Hepatocyte (in vitro differentiated cells): ENCODE data around the gene PPP3CA. TPM values are rescaled to one million over a fixed set of nuclear protein-coding genes. Genes with fewer than 3 reads are reported as not detected.

ENCODE experiments used
- DNase-seq: peaks from one replicate; pipeline ENCODE4 v3.0.0-alpha.2; 2016; ENCODE audit warnings: low spot score
- H2AFZ ChIP-seq: fragments of 200-600 bp; sonication (generic); 2 replicates; pipeline ENCODE4 v1.6.0; 2016; ENCODE audit warnings: antibody characterized with exemption, mild to moderate bottlenecking
- H3K27ac ChIP-seq: fragments of 200-600 bp; sonication (generic); 2 replicates; pipeline ENCODE4 v1.5.1; 2016; ENCODE audit warnings: mild to moderate bottlenecking
- H3K27me3 ChIP-seq: fragments of 200-600 bp; sonication (generic); 2 replicates; pipeline ENCODE4 v1.6.1; 2016
- H3K36me3 ChIP-seq: fragments of 200-600 bp; sonication (generic); replicated peaks from 2 replicates; pipeline ENCODE4 v1.5.1; 2016; ENCODE audit warnings: low read depth; ENCODE audit not compliant: insufficient read depth
- H3K4me1 ChIP-seq: fragments of 200-600 bp; sonication (generic); 2 replicates; pipeline ENCODE4 v1.5.1; 2016; ENCODE audit warnings: mild to moderate bottlenecking, moderate library complexity; ENCODE audit not compliant: insufficient read depth
- H3K4me2 ChIP-seq: fragments of 200-600 bp; sonication (generic); 2 replicates; pipeline ENCODE4 v1.6.0; 2016
- H3K4me3 ChIP-seq: fragments of 200-600 bp; sonication (generic); 2 replicates; pipeline ENCODE4 v1.5.1; 2016; ENCODE audit warnings: mild to moderate bottlenecking
- H3K79me2 ChIP-seq: fragments of 200-600 bp; sonication (generic); 2 replicates; pipeline ENCODE4 v1.6.0; 2017; ENCODE audit warnings: mild to moderate bottlenecking
- H3K9me2 ChIP-seq: fragments of 200-600 bp; sonication (generic); replicated peaks from 2 replicates; pipeline ENCODE4 v1.6.0; 2017; ENCODE audit warnings: mild to moderate bottlenecking; ENCODE audit not compliant: insufficient read depth
- H3K9me3 ChIP-seq: fragments of 200-600 bp; sonication (generic); 2 replicates; pipeline ENCODE4 v1.5.1; 2016; ENCODE audit warnings: low read depth, mild to moderate bottlenecking
- H4K20me1 ChIP-seq: fragments of 200-600 bp; sonication (generic); 2 replicates; pipeline ENCODE4 v1.6.0; 2016; ENCODE audit warnings: mild to moderate bottlenecking; ENCODE audit not compliant: insufficient read depth, poor library complexity, severe bottlenecking
- EZH2 ChIP-seq: fragments of 200-600 bp; sonication (generic); IDR thresholded peaks from 2 replicates; pipeline ENCODE4 v1.6.1; 2016; ENCODE audit warnings: antibody characterized with exemption, mild to moderate bottlenecking, borderline replicate concordance
- EZH2phosphoT487 ChIP-seq: fragments of 200-600 bp; sonication (generic); IDR thresholded peaks from one replicate; pipeline ENCODE4 v1.6.1; 2018; ENCODE audit warnings: antibody characterized with exemption, mild to moderate bottlenecking, low read depth, moderate library complexity; ENCODE audit not compliant: unreplicated experiment, severe bottlenecking
- WGBS: methylation state at CpG from one replicate; pipeline ENCODE4 v1.1.6; 2016; ENCODE audit warnings: low lambda C conversion rate; ENCODE audit errors: missing lambda C conversion rate; 5-methylcytosine and 5-hydroxymethylcytosine counted together
- polyA plus RNA-seq: library from polyadenylated mRNA; unstranded; fragments of >200 nt; fragmentation: Nextera tagmentation; extraction: Ambion mirVana; gene quantifications from 2 replicates; pipeline ENCODE4 v1.2.1, GENCODE V29; 2016
- total RNA-seq: library from RNA; depleted of rRNA; stranded (reverse); fragments of >200 nt; gene quantifications from 2 replicates; pipeline ENCODE4 v1.2.3, GENCODE V29; 2014
- TF ChIP-seq, protein P1 (sequence below): fragments of 200-600 bp; sonication (generic); IDR thresholded peaks from 2 replicates; pipeline ENCODE4 v1.5.1; 2016; ENCODE audit warnings: antibody characterized with exemption, mild to moderate bottlenecking; ENCODE audit not compliant: poor library complexity

PPP3CA gene
- total and polyA plus RNA-seq, 2 experiments from 2014 or later = 12.9 to 49.5 TPM

DNA sequence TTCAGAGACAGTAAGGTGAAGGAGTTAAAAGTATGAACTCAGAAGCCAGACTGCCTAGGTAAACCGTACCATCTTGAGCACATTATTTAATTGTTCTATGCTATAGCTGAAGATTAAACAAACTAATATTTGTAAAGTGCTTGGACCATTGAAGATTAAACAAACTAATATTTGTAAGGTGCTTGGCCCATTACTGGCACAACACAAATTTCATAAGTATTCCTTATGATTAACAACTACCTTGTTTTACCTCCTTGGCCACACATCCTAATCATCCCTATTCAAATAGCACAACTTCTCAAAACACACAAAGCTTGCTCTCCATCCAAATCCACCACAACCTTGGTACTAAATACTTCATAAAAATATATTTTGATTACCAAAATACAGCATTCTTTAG is 137.0 kb downstream of the PPP3CA start:
- Histone ChIP-seq H3K9me3 (no peaks in the 10 kb centered on the region), H3K4me1 (peaks cover 11% of the 10 kb centered on the region), H3K27me3 (no peaks in the 10 kb centered on the region), H3K36me3 (no peaks in the 10 kb centered on the region), H3K4me2 (no peak overlapping the region), H3K9me2 (no peaks in the 10 kb centered on the region), H3K79me2 (peaks cover 92% of the 10 kb centered on the region), H2AFZ (no peak overlapping the region), H4K20me1 (peaks cover 22% of the 10 kb centered on the region), H3K27ac (no peak overlapping the region), H3K4me3 (no peak overlapping the region)
- DNase-seq = no peak
- 78% methylated on average over 1 of the region's 1 CpG for WGBS
- TF ChIP-seq, protein P1, sequence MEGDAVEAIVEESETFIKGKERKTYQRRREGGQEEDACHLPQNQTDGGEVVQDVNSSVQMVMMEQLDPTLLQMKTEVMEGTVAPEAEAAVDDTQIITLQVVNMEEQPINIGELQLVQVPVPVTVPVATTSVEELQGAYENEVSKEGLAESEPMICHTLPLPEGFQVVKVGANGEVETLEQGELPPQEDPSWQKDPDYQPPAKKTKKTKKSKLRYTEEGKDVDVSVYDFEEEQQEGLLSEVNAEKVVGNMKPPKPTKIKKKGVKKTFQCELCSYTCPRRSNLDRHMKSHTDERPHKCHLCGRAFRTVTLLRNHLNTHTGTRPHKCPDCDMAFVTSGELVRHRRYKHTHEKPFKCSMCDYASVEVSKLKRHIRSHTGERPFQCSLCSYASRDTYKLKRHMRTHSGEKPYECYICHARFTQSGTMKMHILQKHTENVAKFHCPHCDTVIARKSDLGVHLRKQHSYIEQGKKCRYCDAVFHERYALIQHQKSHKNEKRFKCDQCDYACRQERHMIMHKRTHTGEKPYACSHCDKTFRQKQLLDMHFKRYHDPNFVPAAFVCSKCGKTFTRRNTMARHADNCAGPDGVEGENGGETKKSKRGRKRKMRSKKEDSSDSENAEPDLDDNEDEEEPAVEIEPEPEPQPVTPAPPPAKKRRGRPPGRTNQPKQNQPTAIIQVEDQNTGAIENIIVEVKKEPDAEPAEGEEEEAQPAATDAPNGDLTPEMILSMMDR = no peak
- no peak for TF ChIP-seq EZH2phosphoT487
- no peak for TF ChIP-seq EZH2

DNA sequence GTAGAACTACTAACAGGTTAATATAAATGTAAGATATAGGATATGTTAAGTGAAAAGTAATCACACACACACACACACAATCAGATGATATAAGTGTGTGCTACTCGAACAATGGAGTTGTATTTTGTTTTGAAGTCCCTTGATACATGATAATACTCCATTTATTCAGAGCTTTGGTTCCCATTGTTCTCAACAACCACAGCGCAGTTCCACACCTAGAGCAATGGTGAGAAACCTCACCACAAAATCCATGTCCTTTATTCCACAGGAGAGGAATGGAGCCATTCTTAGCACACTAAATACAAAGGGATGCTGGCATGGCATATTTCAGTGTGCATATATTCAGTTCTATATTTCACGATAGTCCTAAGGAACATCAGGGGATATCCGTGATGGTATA is 139.2 kb downstream of the PPP3CA start:
- Histone ChIP-seq H3K27me3 (no peaks in the 10 kb centered on the region), H3K4me3 (no peak overlapping the region), H2AFZ (no peak overlapping the region), H3K9me3 (no peaks in the 10 kb centered on the region), H3K4me1 (peaks cover 11% of the 10 kb centered on the region), H3K4me2 (no peak overlapping the region), H4K20me1 (peaks cover 27% of the 10 kb centered on the region), H3K36me3 (no peaks in the 10 kb centered on the region), H3K9me2 (no peaks in the 10 kb centered on the region), H3K27ac (no peak overlapping the region), H3K79me2 (peaks cover 92% of the 10 kb centered on the region)
- WGBS = 98% methylated on average over 4 of the region's 4 CpGs
- DNase-seq = no peak
- no peak for TF ChIP-seq EZH2phosphoT487
- TF ChIP-seq, protein P1 = no peak
- TF ChIP-seq EZH2 = no peak

DNA sequence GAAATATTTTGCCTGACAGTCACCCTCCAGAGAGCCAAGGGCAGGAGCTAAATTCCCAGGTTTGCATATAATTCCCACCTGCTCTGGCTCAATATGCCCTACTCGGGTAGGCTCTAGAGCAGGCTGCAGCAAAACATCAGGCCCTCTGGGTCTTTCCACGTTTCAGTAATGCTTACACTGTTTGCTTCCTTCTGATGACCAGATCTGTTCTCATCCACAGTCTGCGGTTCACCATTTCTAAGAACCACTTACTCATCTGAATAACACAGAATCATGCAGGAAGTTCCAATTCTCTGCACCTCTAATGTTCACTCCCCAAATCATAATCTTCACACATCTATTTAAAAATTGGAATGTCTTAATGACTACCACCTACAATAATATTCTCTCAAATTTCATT is 141.4 kb downstream of the PPP3CA start:
- Histone ChIP-seq H3K4me3 (no peak overlapping the region), H3K36me3 (no peaks in the 10 kb centered on the region), H3K4me2 (no peak overlapping the region), H3K4me1 (peaks cover 1% of the 10 kb centered on the region), H3K9me2 (no peaks in the 10 kb centered on the region), H3K9me3 (no peaks in the 10 kb centered on the region), H4K20me1 (peaks cover 35% of the 10 kb centered on the region), H3K27ac (no peak overlapping the region), H3K27me3 (no peaks in the 10 kb centered on the region), H3K79me2 (peaks cover 97% of the 10 kb centered on the region), H2AFZ (no peak overlapping the region)
- WGBS = 72% methylated on average over 3 of the region's 3 CpGs
- TF ChIP-seq EZH2 = no peak
- TF ChIP-seq, protein P1 = no peak
- no peak for TF ChIP-seq EZH2phosphoT487
- no peak for DNase-seq

DNA sequence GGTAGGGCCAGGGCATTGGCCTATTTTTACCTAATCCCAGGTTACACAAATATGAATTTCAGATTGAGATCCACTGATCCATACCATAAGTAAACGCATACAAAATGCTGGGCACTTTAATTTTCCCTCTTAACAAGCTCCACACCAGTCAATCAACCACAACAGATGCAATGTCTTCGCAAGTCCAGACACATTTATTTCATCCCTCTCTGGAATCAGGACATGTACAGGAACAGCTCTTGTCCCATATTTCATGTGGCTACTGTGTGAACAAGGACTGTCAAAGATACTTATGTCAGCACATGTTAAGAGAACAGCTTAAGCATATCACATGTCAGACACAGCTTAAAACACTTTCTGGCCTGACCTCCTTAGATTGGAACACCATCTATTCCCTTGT is 145.9 kb downstream of the PPP3CA start:
- DNase-seq = no peak
- Histone ChIP-seq H3K79me2 (peaks cover 81% of the 10 kb centered on the region), H3K27ac (no peak overlapping the region), H2AFZ (no peak overlapping the region), H3K9me2 (no peaks in the 10 kb centered on the region), H3K4me3 (no peak overlapping the region), H3K9me3 (no peaks in the 10 kb centered on the region), H3K36me3 (no peaks in the 10 kb centered on the region), H3K4me1 (peaks cover 5% of the 10 kb centered on the region), H3K4me2 (no peak overlapping the region), H3K27me3 (no peaks in the 10 kb centered on the region), H4K20me1 (peaks cover 51% of the 10 kb centered on the region)
- WGBS = 74% methylated on average over 2 of the region's 2 CpGs
- TF ChIP-seq EZH2 = no peak
- TF ChIP-seq, protein P1 = no peak
- TF ChIP-seq EZH2phosphoT487 = no peak
